ENCODE data around the gene DMD. TPM values are rescaled to one million over a fixed set of nuclear protein-coding genes. Genes with fewer than 3 reads are reported as not detected.

Gene DMD
- total RNA-seq, 3 donors from 2014 or later (not counting 1 experiment from before 2014, with no cell fraction given) = not detected

GRCh38 chrX:33149580-33149979 lies 61.8 kb downstream of the DMD start:
- no peak for TF ChIP-seq CTCF (IDR thresholded peaks at IDR 0.05)
- DNase-seq (no peak), ATAC-seq (no peak)
- H3K4me1 ChIP-seq (ENCODE audit: control insufficient read depth, insufficient read depth, low read length) = no peaks in the 10 kb centered on the region
- Mint-ChIP-seq H3K4me3 (no peak overlapping the region), H3K36me3 (no peaks in the 10 kb centered on the region), H3K9me3 (peaks cover 3 to 5% of the 10 kb centered on the region in 2 donors), H3K4me1 (no peaks in the 10 kb centered on the region), H3K27me3 (ENCODE audit: low read depth in 2 of 2) (no peaks in the 10 kb centered on the region), H3K27ac (no peak overlapping the region)
- H3K9me3 ChIP-seq (ENCODE audit: control insufficient read depth, insufficient read depth, low read length) = no peaks in the 10 kb centered on the region
- H3K4me3 ChIP-seq (ENCODE audit: low read length) = no peak overlapping the region
- no peak overlapping the region for H3K27ac ChIP-seq (ENCODE audit: low read length)
- 83% methylated on average over 2 of the region's 4 CpGs for WGBS (ENCODE audit: insufficient coverage)
- intact Hi-C loops (cut with micrococcal nuclease) = no loop called here
- no peaks in the 10 kb centered on the region for H3K27me3 ChIP-seq (ENCODE audit: control insufficient read depth, insufficient read depth, low read length)
- H3K36me3 ChIP-seq (ENCODE audit: control insufficient read depth, insufficient read depth, low read length) = no peaks in the 10 kb centered on the region

- Histone ChIP-seq H3K4me1 (ENCODE audit: control insufficient read depth, insufficient read depth, low read length) (no peaks in the 10 kb centered on the region), H3K9me3 (ENCODE audit: control insufficient read depth, insufficient read depth, low read length) (no peaks in the 10 kb centered on the region), H3K36me3 (ENCODE audit: control insufficient read depth, insufficient read depth, low read length) (no peaks in the 10 kb centered on the region), H3K27me3 (ENCODE audit: control insufficient read depth, insufficient read depth, low read length) (no peaks in the 10 kb centered on the region), H3K4me3 (ENCODE audit: low read length) (no peak overlapping the region), H3K27ac (ENCODE audit: low read length) (no peak overlapping the region)
- ATAC-seq (no peak), DNase-seq (no peak)
- Mint-ChIP-seq H3K4me1 (no peaks in the 10 kb centered on the region), H3K4me3 (no peak overlapping the region), H3K27me3 (ENCODE audit: low read depth in 2 of 2) (no peaks in the 10 kb centered on the region), H3K36me3 (no peaks in the 10 kb centered on the region), H3K9me3 (peaks cover 3 to 4% of the 10 kb centered on the region in 2 donors), H3K27ac (no peak overlapping the region)
- WGBS (ENCODE audit: insufficient coverage) = 90% methylated on average over 5 of the region's 5 CpGs
- intact Hi-C loops (cut with micrococcal nuclease) = no loop called here
- TF ChIP-seq CTCF (IDR thresholded peaks at IDR 0.05) = no peak
Measured at GRCh38 chrX:33149085-33149484, 62.3 kb downstream of the DMD start.

GRCh38 chrX:33142331-33142730 lies 69.0 kb downstream of the DMD start:
- intact Hi-C loops (cut with micrococcal nuclease) = no loop called here
- H3K36me3 Mint-ChIP-seq = no peaks in the 10 kb centered on the region
- H3K9me3 Mint-ChIP-seq = no peaks in the 10 kb centered on the region
- DNase-seq (no peak), ATAC-seq (no peak)
- no peak overlapping the region for H3K27ac ChIP-seq (ENCODE audit: low read length)
- no peak overlapping the region for H3K4me3 ChIP-seq (ENCODE audit: low read length)
- H3K27ac Mint-ChIP-seq = no peak overlapping the region
- no peak for TF ChIP-seq CTCF (IDR thresholded peaks at IDR 0.05)
- H3K27me3 Mint-ChIP-seq (ENCODE audit: low read depth in 2 of 2) = no peaks in the 10 kb centered on the region
- H3K27me3 ChIP-seq (ENCODE audit: control insufficient read depth, insufficient read depth, low read length) = no peaks in the 10 kb centered on the region
- H3K9me3 ChIP-seq (ENCODE audit: control insufficient read depth, insufficient read depth, low read length) = no peaks in the 10 kb centered on the region
- H3K36me3 ChIP-seq (ENCODE audit: control insufficient read depth, insufficient read depth, low read length) = no peaks in the 10 kb centered on the region
- H3K4me3 Mint-ChIP-seq = no peak overlapping the region
- H3K4me1 Mint-ChIP-seq = no peaks in the 10 kb centered on the region
- 97% methylated on average over 5 of the region's 8 CpGs for WGBS (ENCODE audit: insufficient coverage)
- no peaks in the 10 kb centered on the region for H3K4me1 ChIP-seq (ENCODE audit: control insufficient read depth, insufficient read depth, low read length)

GRCh38 chrX:33138677-33139249 lies 72.6 kb downstream of the DMD start:
- intact Hi-C loops (cut with micrococcal nuclease) = no loop called here
- TF ChIP-seq CTCF (IDR thresholded peaks at IDR 0.05) = no peak
- no peaks in the 10 kb centered on the region for H3K4me1 ChIP-seq (ENCODE audit: control insufficient read depth, insufficient read depth, low read length)
- no peaks in the 10 kb centered on the region for H3K36me3 ChIP-seq (ENCODE audit: control insufficient read depth, insufficient read depth, low read length)
- DNase-seq (no peak), ATAC-seq (no peak)
- no peaks in the 10 kb centered on the region for H3K36me3 Mint-ChIP-seq
- H3K27ac Mint-ChIP-seq = no peak overlapping the region
- no peak overlapping the region for H3K27ac ChIP-seq (ENCODE audit: low read length)
- no peaks in the 10 kb centered on the region for H3K27me3 ChIP-seq (ENCODE audit: control insufficient read depth, insufficient read depth, low read length)
- H3K9me3 ChIP-seq (ENCODE audit: control insufficient read depth, insufficient read depth, low read length) = no peaks in the 10 kb centered on the region
- no peaks in the 10 kb centered on the region for H3K9me3 Mint-ChIP-seq
- 85% methylated on average over 9 of the region's 12 CpGs for WGBS (ENCODE audit: insufficient coverage)
- no peak overlapping the region for H3K4me3 Mint-ChIP-seq
- no peaks in the 10 kb centered on the region for H3K27me3 Mint-ChIP-seq (ENCODE audit: low read depth in 2 of 2)
- H3K4me3 ChIP-seq (ENCODE audit: low read length) = no peak overlapping the region
- H3K4me1 Mint-ChIP-seq = no peaks in the 10 kb centered on the region

Data from natural killer cell (primary cell).